Neural crest cell (in vitro differentiated cells): ENCODE measurements around the gene C16orf87. TPM values are rescaled to one million over a fixed set of nuclear protein-coding genes. Genes with fewer than 3 reads are reported as not detected.

Experiments
- DNase-seq: peaks from one replicate; pipeline ENCODE4 v3.0.0; 2021; ENCODE audit warnings: low read depth, mixed read lengths, low spot score
- H3K27ac Mint-ChIP-seq: one replicate; pipeline ENCODE4 v1.8.0; 2021; ENCODE audit warnings: mild to moderate bottlenecking, mixed read lengths; ENCODE audit not compliant: unreplicated experiment
- H3K27me3 Mint-ChIP-seq: 2 replicates; pipeline ENCODE4 v1.8.0; 2021; ENCODE audit warnings: low read depth, mild to moderate bottlenecking, mixed read lengths
- H3K36me3 Mint-ChIP-seq: 2 replicates; pipeline ENCODE4 v1.8.0; 2021; ENCODE audit warnings: low read depth, mild to moderate bottlenecking, mixed read lengths
- H3K4me1 Mint-ChIP-seq: 2 replicates; pipeline ENCODE4 v1.8.0; 2021; ENCODE audit warnings: mixed read lengths
- H3K4me3 Mint-ChIP-seq: one replicate; pipeline ENCODE4 v1.8.0; 2021; ENCODE audit warnings: mild to moderate bottlenecking, mixed read lengths
- H3K9me3 Mint-ChIP-seq: 2 replicates; pipeline ENCODE4 v1.8.0; 2021; ENCODE audit warnings: mixed read lengths
- total RNA-seq: library from RNA; stranded (reverse); gene quantifications from 2 replicates; pipeline ENCODE4 v1.2.1, GENCODE V29; 2021
- TF ChIP-seq, protein P1 (sequence below): fragments of 200-600 bp; sonication (generic); conservative IDR thresholded peaks from 2 replicates; pipeline ENCODE4 v1.5.0; 2021; ENCODE audit warnings: antibody characterized with exemption, mild to moderate bottlenecking

The C16orf87 gene
- total RNA-seq, 1 donor from 2014 or later = 19.2 TPM

GRCh38 chr16:46855389-46855788, 24.4 kb upstream of the C16orf87 start:
- H3K9me3 Mint-ChIP-seq = no peaks in the 10 kb centered on the region
- H3K4me1 Mint-ChIP-seq = peaks cover 8% of the 10 kb centered on the region
- no peak overlapping the region for H3K27ac Mint-ChIP-seq

DNA sequence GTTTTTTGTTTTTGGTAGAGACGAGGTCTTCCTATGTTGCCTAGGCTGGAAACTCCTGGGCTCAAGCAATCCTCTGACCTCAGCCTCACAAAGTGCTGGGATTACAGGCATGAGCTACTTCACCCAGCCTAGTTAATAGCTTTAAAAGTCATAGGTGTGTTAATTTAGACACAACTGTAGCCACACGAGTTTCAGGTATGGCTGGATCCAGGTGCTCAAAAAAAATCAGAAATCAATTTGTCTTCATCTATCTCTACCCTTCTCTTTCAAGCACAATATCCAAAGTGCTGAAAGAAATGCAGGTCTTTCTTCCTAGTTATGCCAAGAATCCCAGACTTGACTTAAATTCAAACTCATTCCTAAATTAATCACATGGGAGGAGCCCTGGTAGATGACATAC, 23.9 kb upstream of the C16orf87 start:
- Mint-ChIP-seq H3K27ac (no peak overlapping the region), H3K27me3 (no peaks in the 10 kb centered on the region), H3K4me1 (peaks cover 8% of the 10 kb centered on the region), H3K4me3 (no peak overlapping the region), H3K36me3 (no peaks in the 10 kb centered on the region), H3K9me3 (no peaks in the 10 kb centered on the region)
- TF ChIP-seq, protein P1, sequence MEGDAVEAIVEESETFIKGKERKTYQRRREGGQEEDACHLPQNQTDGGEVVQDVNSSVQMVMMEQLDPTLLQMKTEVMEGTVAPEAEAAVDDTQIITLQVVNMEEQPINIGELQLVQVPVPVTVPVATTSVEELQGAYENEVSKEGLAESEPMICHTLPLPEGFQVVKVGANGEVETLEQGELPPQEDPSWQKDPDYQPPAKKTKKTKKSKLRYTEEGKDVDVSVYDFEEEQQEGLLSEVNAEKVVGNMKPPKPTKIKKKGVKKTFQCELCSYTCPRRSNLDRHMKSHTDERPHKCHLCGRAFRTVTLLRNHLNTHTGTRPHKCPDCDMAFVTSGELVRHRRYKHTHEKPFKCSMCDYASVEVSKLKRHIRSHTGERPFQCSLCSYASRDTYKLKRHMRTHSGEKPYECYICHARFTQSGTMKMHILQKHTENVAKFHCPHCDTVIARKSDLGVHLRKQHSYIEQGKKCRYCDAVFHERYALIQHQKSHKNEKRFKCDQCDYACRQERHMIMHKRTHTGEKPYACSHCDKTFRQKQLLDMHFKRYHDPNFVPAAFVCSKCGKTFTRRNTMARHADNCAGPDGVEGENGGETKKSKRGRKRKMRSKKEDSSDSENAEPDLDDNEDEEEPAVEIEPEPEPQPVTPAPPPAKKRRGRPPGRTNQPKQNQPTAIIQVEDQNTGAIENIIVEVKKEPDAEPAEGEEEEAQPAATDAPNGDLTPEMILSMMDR = no peak
- DNase-seq = no peak

More at GRCh38 chr16:46855389-46855788, 24.4 kb upstream of the C16orf87 start:
- Mint-ChIP-seq H3K36me3 (no peaks in the 10 kb centered on the region), H3K27me3 (no peaks in the 10 kb centered on the region), H3K4me3 (no peak overlapping the region)
- DNase-seq = no peak
- TF ChIP-seq, protein P1 = no peak

GRCh38 chr16:46853713-46854443, 22.9 kb upstream of the C16orf87 start:
- Mint-ChIP-seq H3K27ac (no peak overlapping the region), H3K4me3 (no peak overlapping the region), H3K36me3 (no peaks in the 10 kb centered on the region), H3K27me3 (no peaks in the 10 kb centered on the region), H3K9me3 (no peaks in the 10 kb centered on the region), H3K4me1 (peaks cover 8% of the 10 kb centered on the region)
- DNase-seq = peak; percentile 73
- TF ChIP-seq, protein P1 = peak; percentile 89

- Mint-ChIP-seq H3K4me3 (no peak overlapping the region), H3K27ac (no peak overlapping the region), H3K27me3 (no peaks in the 10 kb centered on the region), H3K36me3 (no peaks in the 10 kb centered on the region), H3K9me3 (no peaks in the 10 kb centered on the region), H3K4me1 (peaks cover under 1% of the 10 kb centered on the region)
- DNase-seq = no peak
- TF ChIP-seq, protein P1 = no peak
Measured at GRCh38 chr16:46852130-46852529, 21.1 kb upstream of the C16orf87 start.

DNA sequence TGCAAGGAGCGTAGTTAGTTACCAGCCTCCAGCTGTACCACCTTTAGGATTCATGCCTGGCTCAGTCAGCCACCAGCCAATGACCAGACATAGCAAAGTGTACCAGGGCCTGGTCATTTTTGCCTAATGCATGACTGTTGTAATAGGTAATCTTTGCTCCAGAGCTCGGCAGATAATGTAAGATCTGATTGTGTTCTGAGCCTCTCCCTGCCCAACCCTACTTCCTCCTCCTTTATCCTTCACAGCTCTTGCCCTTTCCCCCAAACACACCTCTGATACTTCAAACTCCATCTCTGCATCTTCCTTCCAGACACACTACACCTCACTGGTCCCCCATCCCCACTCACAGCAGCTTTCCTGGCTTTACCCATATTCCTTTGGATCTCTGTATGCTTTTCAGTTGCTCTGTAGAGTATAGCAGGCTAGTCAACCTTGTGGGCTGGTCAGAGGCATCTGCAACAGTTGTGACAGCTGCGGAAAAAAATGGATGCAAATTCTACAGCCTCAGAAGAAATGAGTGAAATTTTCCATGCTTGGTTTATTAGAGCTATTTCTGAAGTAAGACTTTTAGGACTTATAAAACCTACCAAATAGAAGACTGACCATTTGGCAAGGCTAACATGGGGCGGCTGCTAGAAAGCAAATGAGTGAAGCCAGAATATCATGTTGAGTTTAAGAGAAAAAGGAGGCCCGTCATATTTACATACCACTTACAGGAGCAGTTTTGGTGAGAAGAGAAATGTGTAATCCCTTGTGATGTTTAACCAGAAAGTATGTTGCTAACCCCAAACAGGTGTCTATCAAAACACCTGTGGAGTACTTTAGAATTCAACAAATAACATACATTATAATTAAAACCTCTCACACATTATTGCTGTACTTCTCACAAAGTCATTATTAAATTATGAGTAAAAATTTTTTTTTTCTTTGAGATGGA, 19.9 kb upstream of the C16orf87 start:
- no peaks in the 10 kb centered on the region for H3K36me3 Mint-ChIP-seq
- H3K4me3 Mint-ChIP-seq = no peak overlapping the region
- no peaks in the 10 kb centered on the region for H3K4me1 Mint-ChIP-seq
- no peaks in the 10 kb centered on the region for H3K27me3 Mint-ChIP-seq
- H3K9me3 Mint-ChIP-seq = no peaks in the 10 kb centered on the region
- H3K27ac Mint-ChIP-seq = no peak overlapping the region
- TF ChIP-seq, protein P1 = no peak
- no peak for DNase-seq
